HS-27A (cell line): ENCODE measurements around the gene IFRD1.
"Not testable (repeated sequence)": the region's sequence is repeated elsewhere in the genome, so short reads cannot be mapped to it uniquely, and the experiment has no call there.

Experiments used
- DNase-seq: peaks from one replicate; pipeline ENCODE4 v3.0.0-alpha.2; 2012; ENCODE audit warnings: low read depth, missing footprints

Gene IFRD1

DNA sequence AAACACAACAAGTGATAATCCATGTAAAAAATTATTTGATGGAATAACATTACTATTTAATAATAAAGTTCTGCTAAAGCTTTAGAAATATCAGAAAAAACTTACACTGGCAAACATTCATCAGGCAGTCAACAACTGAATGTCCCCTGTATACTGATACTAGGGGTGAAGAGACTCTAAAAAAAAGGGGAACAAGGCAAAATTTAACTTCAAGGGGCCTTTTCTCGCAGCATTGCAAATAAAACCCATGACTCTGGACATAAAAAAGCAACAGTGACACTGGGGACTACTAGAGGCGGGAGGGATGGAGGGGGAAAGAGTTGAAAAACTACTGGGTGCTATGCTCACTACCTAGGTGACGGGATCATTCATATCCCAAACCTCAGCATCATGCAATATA is 5.8 kb upstream of the IFRD1 start:
- DNase-seq: no peak

DNA sequence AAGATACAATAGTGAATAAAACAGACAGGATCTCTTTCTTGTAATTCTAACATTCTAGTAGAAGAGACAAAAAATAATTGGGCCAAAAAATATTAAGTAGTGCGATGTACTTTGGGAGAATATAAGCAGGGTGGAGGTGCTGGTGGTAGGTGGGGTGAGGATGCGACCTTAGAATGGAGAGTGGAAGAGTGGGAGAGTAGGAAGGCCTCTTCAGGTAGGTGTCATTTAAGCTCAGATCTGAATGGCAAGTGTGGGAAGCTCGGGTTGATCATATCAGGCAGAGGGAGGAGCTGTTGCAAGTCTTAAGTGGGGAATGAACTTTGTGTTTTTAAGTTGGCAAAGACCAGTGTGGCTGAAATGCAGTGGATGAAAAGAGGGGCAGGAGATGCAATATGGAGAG is 3.8 kb upstream of the IFRD1 start:
- no peak for DNase-seq

DNA sequence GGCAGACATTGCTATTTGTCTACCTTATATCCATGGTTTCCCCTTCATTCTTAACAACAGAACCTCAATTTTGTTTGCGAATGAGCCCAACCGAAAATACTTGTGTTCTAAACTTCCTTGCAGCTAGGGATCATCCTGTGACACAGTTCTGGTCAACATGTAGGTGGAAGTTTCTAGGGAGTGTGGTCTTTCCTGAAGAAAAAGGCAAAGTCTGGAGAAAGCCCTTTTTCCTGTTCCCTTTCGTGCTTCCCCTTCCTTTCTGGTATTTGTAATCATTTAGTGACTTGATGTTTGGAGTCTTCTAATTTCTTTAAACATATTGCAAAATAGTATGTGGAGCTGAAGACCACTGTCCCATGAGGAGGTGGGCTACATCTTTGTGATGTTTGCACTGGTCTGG is 2.9 kb upstream of the IFRD1 start:
- DNase-seq: no peak

DNA sequence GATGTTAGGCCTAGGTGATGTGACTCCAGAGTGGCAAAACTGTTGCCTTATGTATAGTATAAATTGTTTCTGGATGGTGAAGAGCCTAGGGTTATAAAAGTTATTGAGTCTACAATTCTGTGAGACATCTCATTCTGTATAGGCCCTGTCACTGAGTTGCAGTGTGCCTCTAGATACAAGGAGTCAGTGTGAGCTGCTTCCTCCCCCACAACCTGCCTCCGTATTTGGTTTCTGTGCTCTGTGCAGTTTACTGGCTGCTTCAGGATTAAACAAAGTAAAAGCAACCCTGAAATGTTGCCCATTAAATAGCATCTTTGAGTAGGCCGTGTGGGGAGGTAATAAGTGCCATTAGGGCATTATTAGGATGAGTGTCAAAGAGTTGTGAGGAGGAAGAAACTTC is 1.9 kb upstream of the IFRD1 start:
- DNase-seq: no peak

DNA sequence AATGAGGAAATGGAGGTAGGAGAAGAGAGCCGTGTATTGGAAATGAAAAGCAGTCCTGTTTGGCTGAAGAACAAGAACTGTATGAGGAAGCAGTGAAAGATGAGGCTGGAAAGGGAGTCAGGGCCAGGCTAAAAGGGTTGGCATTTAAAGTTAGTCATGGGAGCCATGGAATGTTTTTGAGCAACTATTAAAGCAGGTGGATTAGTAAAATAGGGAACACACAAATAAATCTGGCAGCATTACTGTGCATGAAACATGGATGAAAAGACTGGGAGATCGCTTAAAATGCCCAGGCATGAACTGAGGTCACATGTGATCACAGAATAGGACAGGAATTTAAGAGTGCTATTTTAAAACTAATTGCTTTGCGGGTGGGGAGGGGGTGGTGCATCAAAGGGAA is 1.4 kb upstream of the IFRD1 start:
- no peak for DNase-seq

DNA sequence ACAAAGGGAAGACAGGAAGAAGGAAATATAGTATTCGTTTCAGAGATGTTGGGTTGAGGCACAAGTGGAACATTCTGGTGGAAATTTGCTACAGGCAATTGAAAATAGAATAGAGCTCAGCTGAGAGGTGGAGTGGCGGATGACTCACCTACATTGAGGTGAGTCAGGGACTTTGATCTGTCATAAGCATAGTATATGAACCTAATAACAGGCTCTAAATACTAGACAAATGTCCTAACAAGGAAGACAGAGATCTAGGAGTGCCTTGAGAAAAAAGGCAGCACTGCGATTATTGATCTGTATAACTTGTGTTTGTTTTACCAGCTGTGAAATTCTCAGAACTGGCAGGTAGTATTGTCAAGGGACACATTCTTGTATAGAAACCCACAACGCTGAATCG is 907 bp upstream of the IFRD1 start:
- no peak for DNase-seq

- peak; percentile 84 for DNase-seq
These were observed 824 bp downstream of the IFRD1 start for GRCh38 chr7:112450807-112451761.

DNA sequence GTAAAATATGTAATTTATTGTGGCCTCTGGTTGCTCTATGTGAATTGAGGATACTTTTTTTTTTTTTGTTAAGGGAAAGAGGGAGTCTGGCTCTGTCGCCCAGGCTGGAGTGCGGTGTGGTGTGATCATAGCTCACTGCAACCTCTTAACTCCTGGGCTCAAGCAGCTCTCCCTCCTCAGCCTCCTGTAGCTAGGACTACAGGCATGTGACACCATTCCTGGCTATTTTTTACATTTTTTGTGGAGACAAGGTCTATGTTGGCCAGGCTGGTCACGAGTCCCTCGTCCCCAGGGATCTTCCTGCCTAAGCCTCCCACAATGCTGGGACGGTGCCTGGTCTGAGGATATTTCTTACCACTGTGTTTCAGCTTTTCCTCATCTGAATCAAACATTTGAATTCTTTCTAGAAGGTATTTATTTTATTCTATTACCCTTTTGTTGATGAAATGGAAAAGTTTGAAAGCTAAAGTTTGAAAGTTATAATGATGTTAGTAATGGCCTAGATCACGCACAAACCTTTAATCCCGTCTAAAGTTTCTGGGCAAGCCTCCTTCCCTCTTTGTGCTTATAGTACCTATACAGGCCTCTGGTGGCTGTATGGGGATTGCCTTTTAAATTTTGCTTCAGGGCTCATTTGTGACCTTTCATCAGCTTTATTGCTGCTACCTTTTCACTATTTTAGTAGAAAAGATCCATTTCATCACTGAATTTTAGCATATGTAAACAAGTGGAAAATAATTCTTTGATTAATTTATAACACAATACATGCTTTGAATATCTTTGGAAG is 2.0 kb downstream of the IFRD1 start:
- DNase-seq: no peak

- DNase-seq: no peak
These were observed 3.4 kb downstream of the IFRD1 start for GRCh38 chr7:112453505-112454171.

GRCh38 chr7:112454191-112454590 is 3.9 kb downstream of the IFRD1 start:
- not testable (repeated sequence) for DNase-seq

- no peak for DNase-seq
These were observed 9.4 kb downstream of the IFRD1 start for GRCh38 chr7:112459645-112460044.

- no peak for DNase-seq
These were observed 12.0 kb downstream of the IFRD1 start for GRCh38 chr7:112462236-112462635.

GRCh38 chr7:112467867-112468266 is 17.6 kb downstream of the IFRD1 start:
- no peak for DNase-seq

GRCh38 chr7:112470194-112470593 is 19.9 kb downstream of the IFRD1 start:
- DNase-seq: no peak

DNA sequence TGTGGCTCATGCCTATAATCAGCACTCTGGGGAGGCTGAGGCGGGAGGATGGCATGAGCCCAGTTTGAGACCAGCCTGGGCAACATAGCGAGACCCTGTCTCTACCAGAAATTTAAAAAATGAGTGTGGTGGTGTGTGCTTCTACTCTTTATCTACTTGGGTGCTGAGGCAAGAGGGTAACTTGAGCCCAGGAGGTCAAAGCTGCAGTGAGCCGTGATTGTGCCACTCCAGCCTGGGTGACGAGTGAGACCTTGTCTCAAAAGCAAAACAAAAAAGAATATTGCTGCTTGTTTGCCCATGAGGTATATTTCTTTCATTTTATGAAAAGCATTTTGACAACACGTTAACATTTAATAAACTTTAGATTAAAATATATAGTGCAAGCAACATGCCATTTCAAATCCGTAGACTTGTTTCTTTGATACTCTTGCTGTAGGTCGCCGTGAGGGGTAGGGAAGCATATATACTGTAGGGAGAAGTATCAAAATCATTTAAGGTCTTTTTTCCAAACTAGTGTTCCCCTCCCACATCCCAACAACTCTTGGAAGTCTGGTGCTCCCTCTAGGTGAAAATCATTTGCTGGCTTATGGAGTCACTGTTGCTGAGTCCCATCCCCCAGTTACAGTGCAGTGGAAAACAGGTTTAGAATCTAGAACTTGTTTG is 26.3 kb downstream of the IFRD1 start:
- no peak for DNase-seq

DNA sequence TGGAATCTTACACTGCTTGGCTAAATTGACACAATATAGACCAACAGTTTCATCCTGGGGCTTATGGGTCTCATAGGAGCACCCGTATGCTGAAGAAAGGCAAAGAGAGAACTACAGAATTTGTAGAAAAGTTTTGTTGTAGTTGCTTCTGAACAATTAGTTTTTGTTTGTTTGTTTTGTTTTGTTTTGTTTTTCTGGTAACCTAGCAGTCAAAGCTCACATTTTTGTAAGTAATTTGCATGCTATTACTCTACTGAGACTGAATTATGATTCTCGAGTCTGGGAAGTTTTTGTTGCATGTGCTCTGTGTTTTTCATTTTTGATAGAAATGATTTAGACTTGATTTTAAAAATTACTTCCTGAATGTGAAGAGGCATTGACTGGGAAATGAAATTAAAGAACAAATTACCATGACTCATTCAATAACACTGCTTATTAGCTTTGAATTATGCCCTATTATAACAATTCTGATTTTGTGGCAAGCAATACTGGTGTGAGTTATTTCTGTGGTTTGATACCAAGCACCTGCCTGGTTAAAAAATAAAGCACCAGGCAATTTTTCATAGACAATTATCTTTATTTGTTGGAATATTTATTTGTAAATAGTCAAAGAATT is 31.0 kb downstream of the IFRD1 start:
- no peak for DNase-seq

DNA sequence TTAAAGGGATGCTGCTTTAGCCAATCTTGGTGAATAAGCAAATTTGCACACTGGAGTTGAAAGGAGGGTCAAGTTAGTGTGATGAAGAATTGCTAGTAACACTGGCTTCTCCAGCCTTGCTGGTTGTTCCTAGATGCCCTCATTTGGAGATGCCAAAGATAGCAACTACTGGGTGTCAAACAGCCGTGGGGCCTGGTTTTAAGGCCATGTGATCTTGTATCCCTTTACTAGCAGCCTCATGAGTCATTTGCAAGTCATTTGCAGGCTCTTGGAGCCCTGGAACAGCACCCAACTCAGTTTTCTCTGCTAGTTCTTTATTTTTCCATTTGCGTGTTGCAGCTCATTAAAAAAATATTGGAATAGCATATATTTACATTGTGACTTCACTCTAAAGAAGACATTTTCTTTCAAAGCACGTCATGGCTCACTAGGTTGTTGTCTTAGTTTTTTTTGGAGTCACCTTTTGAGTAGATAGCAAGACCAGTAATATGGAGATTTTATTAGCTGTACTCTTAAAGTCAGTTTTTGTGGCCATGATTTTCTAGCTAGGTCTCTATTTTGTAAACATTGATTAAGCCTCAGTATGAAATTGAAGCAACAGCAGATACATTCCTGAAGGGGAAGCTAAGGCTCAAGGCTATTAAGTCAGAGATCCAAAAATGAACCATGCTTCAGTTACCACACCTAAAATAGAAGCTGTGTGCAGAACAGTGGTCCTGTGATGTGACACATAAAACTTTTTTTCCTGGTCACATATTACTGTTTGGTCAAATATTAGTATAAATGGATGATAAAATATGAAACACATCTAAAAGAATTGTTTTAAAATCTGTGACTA is 31.8 kb downstream of the IFRD1 start:
- DNase-seq: peak; percentile 64

DNA sequence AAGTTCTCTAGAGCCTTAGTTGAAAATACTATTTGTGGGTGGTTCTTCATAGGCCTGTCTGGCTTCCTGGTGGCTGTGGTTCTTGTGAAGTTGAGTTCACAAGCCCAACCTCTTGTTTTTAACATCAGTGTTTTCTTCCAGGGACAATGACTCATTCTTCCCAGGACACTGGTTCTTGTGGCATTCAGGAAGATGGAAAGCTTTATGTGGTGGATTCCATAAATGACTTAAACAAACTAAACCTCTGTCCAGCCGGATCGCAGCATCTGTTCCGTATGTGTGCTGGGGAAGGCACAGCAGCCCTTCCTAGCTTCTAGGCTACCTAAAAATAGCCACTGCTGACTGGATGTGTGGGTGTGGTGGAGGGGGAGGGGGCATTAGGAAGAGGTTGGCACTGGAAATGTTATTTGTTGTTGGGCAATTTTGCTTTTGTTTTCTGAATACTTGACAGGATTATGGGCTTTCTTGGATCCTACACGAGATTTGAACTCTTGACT is 34.5 kb downstream of the IFRD1 start:
- DNase-seq: peak; percentile 57

- DNase-seq: no peak
These were observed 35.5 kb downstream of the IFRD1 start for GRCh38 chr7:112485766-112486165.

DNA sequence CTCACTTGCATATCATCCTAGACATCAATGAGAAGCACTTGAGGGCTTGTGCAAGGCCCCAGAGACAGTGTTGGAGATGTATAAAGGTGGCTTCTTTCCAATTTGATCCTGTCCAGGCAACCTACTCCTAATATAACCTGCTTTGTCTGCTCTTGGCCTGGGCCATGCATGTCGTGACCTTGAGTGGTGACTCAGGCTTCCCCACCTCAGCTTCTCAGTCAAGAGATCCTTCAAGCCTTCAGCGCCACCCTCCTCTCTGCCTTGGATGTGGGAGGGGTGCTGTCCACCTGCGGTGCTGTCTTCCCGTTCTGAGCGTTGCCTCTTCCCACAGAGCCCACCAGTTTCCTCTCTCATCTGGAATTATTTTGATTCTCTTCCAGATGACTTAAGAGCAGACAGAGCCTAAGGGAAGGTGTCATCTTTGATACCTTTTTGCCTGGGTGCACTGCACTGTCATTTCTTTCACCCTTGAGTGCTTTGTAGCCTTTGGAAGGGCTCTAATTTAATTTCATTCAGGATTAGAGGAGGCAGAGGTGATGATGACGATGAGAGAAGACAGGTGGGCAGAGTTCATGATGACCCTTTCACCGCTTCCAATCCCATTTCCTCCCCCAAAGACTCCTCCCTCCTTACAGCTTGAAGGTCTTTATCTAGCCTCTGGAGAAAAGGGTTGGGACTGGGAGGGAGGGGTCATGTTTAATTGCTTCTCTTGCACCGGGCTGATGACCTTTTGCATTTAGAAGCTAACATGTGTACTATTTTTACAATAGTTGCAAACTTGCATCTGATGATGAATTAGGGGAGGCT is 37.4 kb downstream of the IFRD1 start:
- no peak for DNase-seq
